SK-N-SH (cell line): Measurements from ENCODE around the gene DPF1.

Experiments used
- CHD2 ChIP-seq: fragments of 150-350 bp; IDR thresholded peaks from 2 replicates; pipeline ENCODE4 v1.6.1; 2018; ENCODE audit warnings: low read length; ENCODE audit not compliant: partially characterized antibody
- EP300 ChIP-seq, 2 experiments: IDR thresholded peaks; 2 replicates each; pipeline versions ENCODE4 v1.4.0 to v1.6.1; 2012; ENCODE audit warnings: borderline replicate concordance in 1 of 2, low read depth in 1 of 2, low read length in 1 of 2
- EZH2phosphoT487 ChIP-seq: fragments of 200-600 bp; sonication (generic); IDR thresholded peaks from 2 replicates; pipeline ENCODE4 v1.6.1; 2017; ENCODE audit warnings: low read depth, mixed run types, mild to moderate bottlenecking, antibody characterized with exemption, moderate library complexity, borderline replicate concordance
- REST ChIP-seq: IDR thresholded peaks from 2 replicates; pipeline ENCODE4 v1.6.1; 2012; ENCODE audit warnings: mild to moderate bottlenecking, low read depth, low read length, moderate library complexity
- RFX5 ChIP-seq: IDR thresholded peaks from 2 replicates; pipeline ENCODE4 v1.6.1; 2012; ENCODE audit warnings: mild to moderate bottlenecking, improper control_type of control experiment, low read length
- TAF1 ChIP-seq: IDR thresholded peaks from 2 replicates; pipeline ENCODE4 v1.6.1; 2012; ENCODE audit warnings: low read depth, mild to moderate bottlenecking, low read length, moderate library complexity, borderline replicate concordance
- USF1 ChIP-seq: IDR thresholded peaks from 2 replicates; pipeline ENCODE4 v1.4.0; 2012; ENCODE audit warnings: low read depth, borderline replicate concordance
- USF2 ChIP-seq: fragments of 150-350 bp; IDR thresholded peaks from 2 replicates; pipeline ENCODE4 v1.6.1; 2017; ENCODE audit warnings: antibody characterized with exemption, low read length, low read depth, borderline replicate concordance
- YY1 ChIP-seq: IDR thresholded peaks from 2 replicates; pipeline ENCODE4 v1.4.0; 2012; ENCODE audit warnings: low read depth, mild to moderate bottlenecking
- TF ChIP-seq, protein P1 (sequence below): fragments of 200-600 bp; sonication (generic); IDR thresholded peaks from 2 replicates; pipeline ENCODE4 v1.6.1; 2017; ENCODE audit warnings: antibody characterized with exemption, mild to moderate bottlenecking, moderate library complexity
- TF ChIP-seq, protein P2 (sequence below): IDR thresholded peaks from 2 replicates; pipeline ENCODE4 v1.4.0; 2012; ENCODE audit warnings: low read depth

DNA sequence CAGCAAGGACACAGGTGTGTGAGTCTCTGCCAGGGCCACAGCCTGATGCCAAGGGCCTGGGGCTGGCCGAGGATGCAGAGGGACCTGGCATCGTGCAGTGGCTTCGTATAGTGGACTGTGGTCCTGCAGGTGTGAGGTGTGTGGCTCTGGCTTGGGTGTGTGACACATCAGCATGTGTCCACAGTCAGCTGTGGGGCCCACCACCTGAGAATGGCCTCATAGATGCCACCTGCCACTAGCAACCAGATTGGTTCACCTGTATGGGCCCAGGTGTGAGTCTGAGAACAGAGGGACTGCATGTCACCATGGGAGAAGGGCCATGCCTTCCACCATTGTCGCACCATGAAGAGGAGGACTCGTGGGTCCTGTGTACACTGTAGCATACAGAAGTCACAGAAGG lies 29.8 kb upstream of the DPF1 start:
- TF ChIP-seq CHD2 (no peak), EZH2phosphoT487 (no peak), YY1 (no peak), TAF1 (no peak), EP300 (IDR thresholded peaks at IDR 0.05; ENCODE audit: borderline replicate concordance in 1 of 2, low read depth in 1 of 2, low read length in 1 of 2) (no peak), RFX5 (no peak), USF1 (no peak), REST (no peak), USF2 (no peak)
- TF ChIP-seq, protein P1, sequence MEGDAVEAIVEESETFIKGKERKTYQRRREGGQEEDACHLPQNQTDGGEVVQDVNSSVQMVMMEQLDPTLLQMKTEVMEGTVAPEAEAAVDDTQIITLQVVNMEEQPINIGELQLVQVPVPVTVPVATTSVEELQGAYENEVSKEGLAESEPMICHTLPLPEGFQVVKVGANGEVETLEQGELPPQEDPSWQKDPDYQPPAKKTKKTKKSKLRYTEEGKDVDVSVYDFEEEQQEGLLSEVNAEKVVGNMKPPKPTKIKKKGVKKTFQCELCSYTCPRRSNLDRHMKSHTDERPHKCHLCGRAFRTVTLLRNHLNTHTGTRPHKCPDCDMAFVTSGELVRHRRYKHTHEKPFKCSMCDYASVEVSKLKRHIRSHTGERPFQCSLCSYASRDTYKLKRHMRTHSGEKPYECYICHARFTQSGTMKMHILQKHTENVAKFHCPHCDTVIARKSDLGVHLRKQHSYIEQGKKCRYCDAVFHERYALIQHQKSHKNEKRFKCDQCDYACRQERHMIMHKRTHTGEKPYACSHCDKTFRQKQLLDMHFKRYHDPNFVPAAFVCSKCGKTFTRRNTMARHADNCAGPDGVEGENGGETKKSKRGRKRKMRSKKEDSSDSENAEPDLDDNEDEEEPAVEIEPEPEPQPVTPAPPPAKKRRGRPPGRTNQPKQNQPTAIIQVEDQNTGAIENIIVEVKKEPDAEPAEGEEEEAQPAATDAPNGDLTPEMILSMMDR: no peak
- TF ChIP-seq, protein P2, sequence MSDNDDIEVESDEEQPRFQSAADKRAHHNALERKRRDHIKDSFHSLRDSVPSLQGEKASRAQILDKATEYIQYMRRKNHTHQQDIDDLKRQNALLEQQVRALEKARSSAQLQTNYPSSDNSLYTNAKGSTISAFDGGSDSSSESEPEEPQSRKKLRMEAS: no peak
